NCI-H2029 (cell line): ENCODE results near the gene GPR55.
"Not testable (repeated sequence)": the region's sequence is repeated elsewhere in the genome, so short reads cannot be mapped to it uniquely, and the experiment has no call there.

Experiments used
- DNase-seq: peaks from one replicate; lab custom pipeline; 2025; lab: John Stamatoyannopoulos, UW

GPR55 gene

GRCh38 chr2:230950874-230951339 lies 25.9 kb upstream of the GPR55 start:
- no peak for DNase-seq

GRCh38 chr2:230949966-230950873 lies 25.2 kb upstream of the GPR55 start:
- no peak for DNase-seq

- DNase-seq = no peak
Measured at GRCh38 chr2:230947908-230948365, 22.9 kb upstream of the GPR55 start.

- no peak for DNase-seq
Measured at GRCh38 chr2:230947235-230947576, 22.2 kb upstream of the GPR55 start.

- no peak for DNase-seq
Measured at GRCh38 chr2:230946429-230947234, 21.6 kb upstream of the GPR55 start.

GRCh38 chr2:230944757-230945372 lies 19.8 kb upstream of the GPR55 start:
- no peak for DNase-seq

GRCh38 chr2:230944123-230944653 lies 19.1 kb upstream of the GPR55 start:
- no peak for DNase-seq

- no peak for DNase-seq
Measured at GRCh38 chr2:230942920-230943896, 18.2 kb upstream of the GPR55 start.

GRCh38 chr2:230942371-230942770 lies 17.3 kb upstream of the GPR55 start:
- DNase-seq = no peak

GRCh38 chr2:230941202-230942180 lies 16.4 kb upstream of the GPR55 start:
- no peak for DNase-seq

- no peak for DNase-seq
Measured at GRCh38 chr2:230940471-230940815, 15.4 kb upstream of the GPR55 start.

- no peak for DNase-seq
Measured at GRCh38 chr2:230939691-230940470, 14.8 kb upstream of the GPR55 start.

- DNase-seq = no peak
Measured at GRCh38 chr2:230939066-230939591, 14.1 kb upstream of the GPR55 start.

- DNase-seq = no peak
Measured at GRCh38 chr2:230938516-230939065, 13.5 kb upstream of the GPR55 start.

GRCh38 chr2:230938098-230938497 lies 13.1 kb upstream of the GPR55 start:
- DNase-seq = no peak

GRCh38 chr2:230937362-230937761 lies 12.3 kb upstream of the GPR55 start:
- DNase-seq = no peak

- not testable (repeated sequence) for DNase-seq
Measured at GRCh38 chr2:230936243-230936642, 11.2 kb upstream of the GPR55 start.

GRCh38 chr2:230935130-230935430 lies 10.0 kb upstream of the GPR55 start:
- DNase-seq = no peak
